Stimulated activated CD8-positive, alpha-beta memory T cell treated with anti-CD3 and anti-CD28 coated beads, Interleukin-4, amount 100 ng/mL, for 4 hours (primary cell): ENCODE results near the gene SMG5.
A peak's percentile ranks its signal among the peaks of the same experiment; 100 is the strongest.
"Not testable (repeated sequence)": the region's sequence is repeated elsewhere in the genome, so short reads cannot be mapped to it uniquely, and the experiment has no call there.

Experiments used
- DNase-seq, 2 donors: peaks; one replicate each; pipeline ENCODE4 v3.0.0-alpha.2; 2020; ENCODE audit warnings: low read depth in 2 of 2, low spot score in 1 of 2

Gene SMG5

DNA sequence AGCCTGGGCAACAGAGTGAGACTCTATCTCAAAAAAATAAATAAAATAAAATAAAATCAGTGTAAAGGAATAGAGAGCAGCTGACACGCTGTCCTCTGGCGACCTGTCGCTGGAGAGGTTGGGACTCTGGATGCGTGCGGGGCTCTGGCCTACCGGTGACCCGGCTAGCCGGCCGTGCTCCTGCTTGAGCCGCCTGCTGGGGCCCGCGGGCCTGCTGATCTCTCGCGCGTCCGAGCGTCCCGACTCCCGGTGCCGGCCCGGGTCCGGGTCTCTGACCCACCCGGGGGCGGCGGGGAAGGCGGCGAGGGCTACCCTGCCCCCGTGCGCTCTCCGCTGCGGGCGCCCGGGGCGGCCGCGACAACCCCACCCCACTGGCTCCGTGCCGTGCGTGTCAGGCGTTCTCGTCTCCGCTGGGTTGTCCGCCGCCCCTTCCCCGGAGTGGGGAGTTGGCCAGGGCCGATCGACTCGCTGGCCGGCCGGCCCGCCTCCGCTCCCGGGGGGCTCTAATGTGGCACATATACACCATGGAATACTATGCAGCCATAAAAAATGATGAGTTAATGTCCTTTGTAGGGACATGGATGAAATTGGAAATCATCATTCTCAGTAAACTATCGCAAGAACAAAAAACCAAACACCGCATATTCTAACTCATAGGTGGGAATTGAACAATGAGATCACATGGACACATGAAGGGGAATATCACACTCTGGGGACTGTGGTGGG lies 66.1 kb downstream of the SMG5 start:
- DNase-seq, result not testable (repeated sequence)

DNA sequence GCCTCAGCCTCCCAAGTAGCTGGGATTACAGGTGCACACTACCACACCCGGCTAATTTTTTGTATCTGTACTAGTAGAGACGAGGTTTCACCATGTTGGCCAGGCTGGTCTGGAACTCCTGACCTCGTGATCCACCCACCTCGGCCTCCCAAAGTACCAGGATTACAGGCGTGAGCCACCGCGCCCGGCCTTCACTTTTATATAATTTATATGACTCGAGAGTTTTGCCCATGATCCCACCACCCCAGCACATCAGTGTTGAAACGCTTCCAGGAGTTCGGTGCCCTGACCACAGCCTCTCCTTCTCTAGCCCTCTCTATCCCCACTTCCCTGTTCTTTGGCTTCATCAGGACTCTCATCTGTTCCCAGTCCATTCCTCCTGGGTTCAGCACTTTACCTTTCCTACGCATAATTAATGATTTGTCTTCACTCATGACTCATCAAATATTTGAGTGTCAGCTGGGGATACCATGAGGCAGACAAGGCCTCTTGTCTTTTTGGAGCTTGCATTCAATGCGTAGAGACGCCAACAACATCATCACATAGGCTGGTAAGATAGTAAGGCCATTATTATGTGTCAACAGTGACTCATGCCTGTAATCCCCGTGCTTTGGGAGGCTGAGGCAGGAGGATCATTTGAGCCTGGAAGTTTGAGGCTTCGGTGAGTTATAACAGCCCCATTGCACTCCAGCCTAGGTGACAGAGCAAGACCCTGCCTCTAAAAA lies 68.4 kb downstream of the SMG5 start:
- DNase-seq, result no peak

DNA sequence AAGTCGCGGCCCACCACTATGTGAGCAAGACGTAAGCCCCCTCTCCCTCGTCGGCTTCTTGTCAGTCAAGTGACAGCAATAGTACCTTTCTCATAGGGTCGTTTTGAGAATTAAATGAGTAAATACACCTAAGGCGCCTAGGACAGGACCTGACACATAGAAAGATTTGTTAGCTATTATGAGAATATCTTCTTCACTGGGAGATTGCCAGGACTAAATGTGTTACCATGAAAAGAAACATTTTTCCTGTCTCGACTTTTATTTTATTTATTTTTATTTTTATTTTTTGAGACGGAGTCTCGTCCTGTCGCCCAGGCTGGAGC lies 69.0 kb downstream of the SMG5 start:
- DNase-seq, result no peak

- DNase-seq, result peak; percentile 89 to 93
These were observed 69.6 kb downstream of the SMG5 start, which contains the start of gene PMF1 for GRCh38 chr1:156212833-156213643. TSS of gene PMF1 (plus strand) at chr1:156213007. CDS start at chr1:156213016, 9 bp downstream.

GRCh38 chr1:156212130-156212529 lies 70.5 kb downstream of the SMG5 start:
- no peak for DNase-seq

GRCh38 chr1:156211243-156211642 lies 71.4 kb downstream of the SMG5 start:
- no peak for DNase-seq

- DNase-seq, result no peak
These were observed 77.9 kb downstream of the SMG5 start for GRCh38 chr1:156204686-156205085.

GRCh38 chr1:156203331-156203730 lies 79.3 kb downstream of the SMG5 start:
- DNase-seq, result no peak

DNA sequence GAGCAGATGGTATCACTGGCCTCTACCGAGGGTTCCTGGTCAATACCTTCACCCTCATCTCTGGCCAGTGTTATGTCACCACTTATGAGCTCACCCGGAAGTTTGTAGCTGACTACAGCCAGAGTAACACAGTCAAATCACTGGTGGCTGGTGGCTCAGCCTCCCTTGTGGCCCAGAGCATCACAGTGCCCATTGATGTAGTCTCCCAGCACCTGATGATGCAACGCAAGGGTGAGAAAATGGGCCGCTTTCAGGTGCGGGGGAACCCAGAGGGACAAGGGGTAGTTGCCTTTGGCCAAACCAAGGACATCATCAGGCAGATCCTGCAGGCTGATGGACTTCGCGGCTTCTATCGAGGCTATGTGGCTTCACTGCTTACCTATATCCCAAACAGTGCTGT lies 82.6 kb downstream of the SMG5 start:
- no peak for DNase-seq
